ENCODE data around the gene GRID2. TPM values are rescaled to one million over a fixed set of nuclear protein-coding genes. Genes with fewer than 3 reads are reported as not detected.

Gene GRID2
- total and polyA plus RNA-seq, 2 of the 13 experiments (the other 11 are each of a cell fraction or from before 2014, with no cell fraction given): not detected

DNA sequence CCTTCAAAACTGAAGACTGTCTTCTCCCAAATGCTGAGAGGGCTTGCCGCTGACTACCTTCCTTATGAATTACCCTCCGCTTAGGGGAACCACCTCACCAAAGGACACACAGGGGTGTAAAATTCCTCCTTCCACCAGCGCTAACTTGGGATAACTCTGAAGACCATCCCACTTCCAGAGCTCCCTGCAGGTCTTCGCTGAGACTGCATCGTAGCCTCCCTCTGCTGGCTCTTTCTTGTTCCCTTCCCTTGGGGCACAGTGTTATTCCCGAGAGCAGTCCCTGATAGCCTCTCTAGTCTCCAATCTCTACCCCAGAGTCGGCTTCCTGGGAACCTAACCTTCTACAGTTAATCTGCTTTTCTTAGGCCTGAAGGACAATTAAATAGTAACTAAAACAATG is 799.3 kb downstream of the GRID2 start (continued):
- no peak for TF ChIP-seq CHD2 (IDR thresholded peaks at IDR 0.05; ENCODE audit: low read depth, low read length)
- TF ChIP-seq, protein P1, sequence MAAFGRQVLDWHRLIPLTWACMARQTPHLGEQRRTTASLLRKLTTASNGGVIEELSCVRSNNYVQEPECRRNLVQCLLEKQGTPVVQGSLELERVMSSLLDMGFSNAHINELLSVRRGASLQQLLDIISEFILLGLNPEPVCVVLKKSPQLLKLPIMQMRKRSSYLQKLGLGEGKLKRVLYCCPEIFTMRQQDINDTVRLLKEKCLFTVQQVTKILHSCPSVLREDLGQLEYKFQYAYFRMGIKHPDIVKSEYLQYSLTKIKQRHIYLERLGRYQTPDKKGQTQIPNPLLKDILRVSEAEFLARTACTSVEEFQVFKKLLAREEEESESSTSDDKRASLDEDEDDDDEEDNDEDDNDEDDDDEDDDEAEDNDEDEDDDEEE (CRISPR knock-in tag; IDR thresholded peaks at IDR 0.05): no peak
- TF ChIP-seq, protein P2, sequence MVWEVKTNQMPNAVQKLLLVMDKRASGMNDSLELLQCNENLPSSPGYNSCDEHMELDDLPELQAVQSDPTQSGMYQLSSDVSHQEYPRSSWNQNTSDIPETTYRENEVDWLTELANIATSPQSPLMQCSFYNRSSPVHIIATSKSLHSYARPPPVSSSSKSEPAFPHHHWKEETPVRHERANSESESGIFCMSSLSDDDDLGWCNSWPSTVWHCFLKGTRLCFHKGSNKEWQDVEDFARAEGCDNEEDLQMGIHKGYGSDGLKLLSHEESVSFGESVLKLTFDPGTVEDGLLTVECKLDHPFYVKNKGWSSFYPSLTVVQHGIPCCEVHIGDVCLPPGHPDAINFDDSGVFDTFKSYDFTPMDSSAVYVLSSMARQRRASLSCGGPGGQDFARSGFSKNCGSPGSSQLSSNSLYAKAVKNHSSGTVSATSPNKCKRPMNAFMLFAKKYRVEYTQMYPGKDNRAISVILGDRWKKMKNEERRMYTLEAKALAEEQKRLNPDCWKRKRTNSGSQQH (CRISPR knock-in tag; IDR thresholded peaks at IDR 0.05; ENCODE audit: low read depth): no peak

DNA sequence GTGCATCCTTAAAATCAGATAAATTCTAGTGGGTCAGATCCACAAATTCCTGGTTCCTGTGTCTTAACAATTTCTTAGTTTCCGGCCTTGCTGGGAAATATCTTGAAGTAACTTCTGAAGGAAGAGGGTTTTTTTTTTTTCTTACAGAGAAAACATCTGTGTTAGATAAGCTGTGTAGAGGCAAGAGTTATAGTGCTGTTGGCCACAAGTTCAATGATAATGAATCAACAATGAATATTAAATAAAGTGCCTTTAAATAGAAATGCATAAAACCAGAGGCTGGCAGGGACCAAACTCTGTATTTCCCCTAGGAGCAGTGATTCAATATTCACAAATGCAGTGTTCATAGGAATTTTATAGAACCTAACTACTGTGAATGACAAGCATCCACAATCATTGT is 812.9 kb downstream of the GRID2 start:
- in situ Hi-C loops (cut with HindIII; ENCODE audit: extremely low pct_ligation_motif_present, low pct_unique_long_range_greater_than_20kb): no loop called here
- Histone ChIP-seq H3K4me3 (replicated peaks in 1 of 3; ENCODE audit: insufficient read depth in 1 of 3, low read depth in 2 of 3, low read length in 3 of 3) (no peak overlapping the region), H4K20me1 (ENCODE audit: insufficient read depth, low read length) (no peaks in the 10 kb centered on the region), H3K9me3 (ENCODE audit: low read length) (no peaks in the 10 kb centered on the region), H3K9ac (ENCODE audit: insufficient read depth, low read depth, low read length) (no peak overlapping the region), H3K79me2 (ENCODE audit: insufficient read depth, low read length) (no peaks in the 10 kb centered on the region), H3K27me3 (ENCODE audit: control insufficient read depth in 1 of 2, insufficient read depth in 2 of 2, low read length in 2 of 2) (no peaks in the 10 kb centered on the region), H3K4me1 (ENCODE audit: insufficient read depth, low read length) (no peaks in the 10 kb centered on the region), H3K27ac (ENCODE audit: extremely low read length, insufficient read depth, low read length) (no peak overlapping the region), H2AFZ (ENCODE audit: low read length) (no peak overlapping the region), H3K36me3 (replicated peaks in 1 of 2; ENCODE audit: control insufficient read depth in 1 of 2, insufficient read depth in 2 of 2, low read length in 2 of 2) (no peaks in the 10 kb centered on the region), H3K4me2 (ENCODE audit: low read depth, low read length) (no peak overlapping the region)
- intact Hi-C loops (cut with micrococcal nuclease; ENCODE audit: unreplicated experiment): no loop called here
- no TSS peak for BruUV-seq (replicated peaks)
- CTCF ChIA-PET (ENCODE audit: low intra/inter-chr PET ratio, low total read pairs): no interaction called here
- DNase-seq (ENCODE audit: low spot score) (no peak), ATAC-seq (no peak), FAIRE-seq (no peak)
- WGBS (ENCODE audit: low lambda C conversion rate): 4% methylated on average over 1 of the region's 1 CpG
- POLR2A ChIA-PET: no interaction called here
- no peak for TF ChIP-seq GTF3A (CRISPR knock-in tag; conservative IDR thresholded peaks at IDR 0.05)
- no peak for TF ChIP-seq ZKSCAN1 (IDR thresholded peaks at IDR 0.05; ENCODE audit: low read length)
- TF ChIP-seq ZNF451 (CRISPR knock-in tag; IDR thresholded peaks at IDR 0.05): no peak
- TF ChIP-seq, protein P3, sequence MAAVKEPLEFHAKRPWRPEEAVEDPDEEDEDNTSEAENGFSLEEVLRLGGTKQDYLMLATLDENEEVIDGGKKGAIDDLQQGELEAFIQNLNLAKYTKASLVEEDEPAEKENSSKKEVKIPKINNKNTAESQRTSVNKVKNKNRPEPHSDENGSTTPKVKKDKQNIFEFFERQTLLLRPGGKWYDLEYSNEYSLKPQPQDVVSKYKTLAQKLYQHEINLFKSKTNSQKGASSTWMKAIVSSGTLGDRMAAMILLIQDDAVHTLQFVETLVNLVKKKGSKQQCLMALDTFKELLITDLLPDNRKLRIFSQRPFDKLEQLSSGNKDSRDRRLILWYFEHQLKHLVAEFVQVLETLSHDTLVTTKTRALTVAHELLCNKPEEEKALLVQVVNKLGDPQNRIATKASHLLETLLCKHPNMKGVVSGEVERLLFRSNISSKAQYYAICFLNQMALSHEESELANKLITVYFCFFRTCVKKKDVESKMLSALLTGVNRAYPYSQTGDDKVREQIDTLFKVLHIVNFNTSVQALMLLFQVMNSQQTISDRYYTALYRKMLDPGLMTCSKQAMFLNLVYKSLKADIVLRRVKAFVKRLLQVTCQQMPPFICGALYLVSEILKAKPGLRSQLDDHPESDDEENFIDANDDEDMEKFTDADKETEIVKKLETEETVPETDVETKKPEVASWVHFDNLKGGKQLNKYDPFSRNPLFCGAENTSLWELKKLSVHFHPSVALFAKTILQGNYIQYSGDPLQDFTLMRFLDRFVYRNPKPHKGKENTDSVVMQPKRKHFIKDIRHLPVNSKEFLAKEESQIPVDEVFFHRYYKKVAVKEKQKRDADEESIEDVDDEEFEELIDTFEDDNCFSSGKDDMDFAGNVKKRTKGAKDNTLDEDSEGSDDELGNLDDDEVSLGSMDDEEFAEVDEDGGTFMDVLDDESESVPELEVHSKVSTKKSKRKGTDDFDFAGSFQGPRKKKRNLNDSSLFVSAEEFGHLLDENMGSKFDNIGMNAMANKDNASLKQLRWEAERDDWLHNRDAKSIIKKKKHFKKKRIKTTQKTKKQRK (IDR thresholded peaks at IDR 0.05; ENCODE audit: low read length): no peak
- TF ChIP-seq, protein P4, sequence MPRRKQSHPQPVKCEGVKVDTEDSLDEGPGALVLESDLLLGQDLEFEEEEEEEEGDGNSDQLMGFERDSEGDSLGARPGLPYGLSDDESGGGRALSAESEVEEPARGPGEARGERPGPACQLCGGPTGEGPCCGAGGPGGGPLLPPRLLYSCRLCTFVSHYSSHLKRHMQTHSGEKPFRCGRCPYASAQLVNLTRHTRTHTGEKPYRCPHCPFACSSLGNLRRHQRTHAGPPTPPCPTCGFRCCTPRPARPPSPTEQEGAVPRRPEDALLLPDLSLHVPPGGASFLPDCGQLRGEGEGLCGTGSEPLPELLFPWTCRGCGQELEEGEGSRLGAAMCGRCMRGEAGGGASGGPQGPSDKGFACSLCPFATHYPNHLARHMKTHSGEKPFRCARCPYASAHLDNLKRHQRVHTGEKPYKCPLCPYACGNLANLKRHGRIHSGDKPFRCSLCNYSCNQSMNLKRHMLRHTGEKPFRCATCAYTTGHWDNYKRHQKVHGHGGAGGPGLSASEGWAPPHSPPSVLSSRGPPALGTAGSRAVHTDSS (CRISPR knock-in tag; conservative IDR thresholded peaks at IDR 0.05): no peak
- no peak for TF ChIP-seq ZNF446 (CRISPR knock-in tag; IDR thresholded peaks at IDR 0.05)
- TF ChIP-seq POLR2G (IDR thresholded peaks at IDR 0.05; ENCODE audit: low read depth, low read length): no peak
- TF ChIP-seq, protein P5, sequence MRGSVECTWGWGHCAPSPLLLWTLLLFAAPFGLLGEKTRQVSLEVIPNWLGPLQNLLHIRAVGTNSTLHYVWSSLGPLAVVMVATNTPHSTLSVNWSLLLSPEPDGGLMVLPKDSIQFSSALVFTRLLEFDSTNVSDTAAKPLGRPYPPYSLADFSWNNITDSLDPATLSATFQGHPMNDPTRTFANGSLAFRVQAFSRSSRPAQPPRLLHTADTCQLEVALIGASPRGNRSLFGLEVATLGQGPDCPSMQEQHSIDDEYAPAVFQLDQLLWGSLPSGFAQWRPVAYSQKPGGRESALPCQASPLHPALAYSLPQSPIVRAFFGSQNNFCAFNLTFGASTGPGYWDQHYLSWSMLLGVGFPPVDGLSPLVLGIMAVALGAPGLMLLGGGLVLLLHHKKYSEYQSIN (CRISPR knock-in tag; IDR thresholded peaks at IDR 0.05; ENCODE audit: borderline replicate concordance): no peak
- TF ChIP-seq ZNF569 (CRISPR knock-in tag; IDR thresholded peaks at IDR 0.05; ENCODE audit: borderline replicate concordance): no peak
- TF ChIP-seq MTA3 (CRISPR knock-in tag; IDR thresholded peaks at IDR 0.05): no peak
- TF ChIP-seq, protein P6, sequence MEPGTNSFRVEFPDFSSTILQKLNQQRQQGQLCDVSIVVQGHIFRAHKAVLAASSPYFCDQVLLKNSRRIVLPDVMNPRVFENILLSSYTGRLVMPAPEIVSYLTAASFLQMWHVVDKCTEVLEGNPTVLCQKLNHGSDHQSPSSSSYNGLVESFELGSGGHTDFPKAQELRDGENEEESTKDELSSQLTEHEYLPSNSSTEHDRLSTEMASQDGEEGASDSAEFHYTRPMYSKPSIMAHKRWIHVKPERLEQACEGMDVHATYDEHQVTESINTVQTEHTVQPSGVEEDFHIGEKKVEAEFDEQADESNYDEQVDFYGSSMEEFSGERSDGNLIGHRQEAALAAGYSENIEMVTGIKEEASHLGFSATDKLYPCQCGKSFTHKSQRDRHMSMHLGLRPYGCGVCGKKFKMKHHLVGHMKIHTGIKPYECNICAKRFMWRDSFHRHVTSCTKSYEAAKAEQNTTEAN (CRISPR knock-in tag; conservative IDR thresholded peaks at IDR 0.05): no peak

All from HepG2 (cell line).